Activated T-helper 1 cell treated with anti-CD3 and anti-CD28 coated beads, Interleukin-12 subunit alpha, Interleukin-12 subunit beta, Interleukin-2, Interleukin-4 antibody, amounts not matched to agents 30 ng/mL and 10 ng/mL and 1 ng/mL, durations not matched to agents 14 hours and 24 hours and 36 hours (primary cell): ENCODE data around the gene MRPL27. TPM values are rescaled to one million over a fixed set of nuclear protein-coding genes. Genes with fewer than 3 reads are reported as not detected.
"Not testable (repeated sequence)": the region's sequence is repeated elsewhere in the genome, so short reads cannot be mapped to it uniquely, and the experiment has no call there.

ENCODE experiments used
- DNase-seq: peaks from one replicate; pipeline ENCODE4 v3.0.0; 2021; ENCODE audit warnings: low spot score
- H3K27ac Mint-ChIP-seq: one replicate; pipeline ENCODE4 v1.8.0; 2021; ENCODE audit warnings: mild to moderate bottlenecking, mixed read lengths
- H3K27me3 Mint-ChIP-seq: one replicate; pipeline ENCODE4 v1.8.0; 2022; ENCODE audit warnings: mild to moderate bottlenecking, moderate library complexity, mixed read lengths; ENCODE audit not compliant: insufficient read depth
- H3K36me3 Mint-ChIP-seq: one replicate; pipeline ENCODE4 v1.8.0; 2021; ENCODE audit warnings: low read depth, mixed read lengths
- H3K4me1 Mint-ChIP-seq: one replicate; pipeline ENCODE4 v1.8.0; 2021; ENCODE audit warnings: low read depth, mixed read lengths
- H3K4me3 Mint-ChIP-seq: one replicate; pipeline ENCODE4 v1.8.0; 2021; ENCODE audit warnings: mild to moderate bottlenecking, moderate library complexity, mixed read lengths
- H3K9me3 Mint-ChIP-seq: one replicate; pipeline ENCODE4 v1.8.0; 2021; ENCODE audit warnings: mixed read lengths
- intact Hi-C: fragments of 100-400 bp; cut with micrococcal nuclease; formaldehyde crosslinking; loops from one replicate; pipeline ENCODE4 v1.15.1; 2024
- total RNA-seq: library from RNA; stranded (reverse); gene quantifications from 2 replicates; pipeline ENCODE4 v1.2.3, GENCODE V29; 2022

The MRPL27 gene
- 73.4 and 78.7 TPM in 2 replicates for total RNA-seq

- H3K27ac Mint-ChIP-seq: peak within 1 kb of the TSS; percentile 100
- H3K4me1 Mint-ChIP-seq: peaks cover 33% of the 10 kb centered on the region
- H3K9me3 Mint-ChIP-seq: no peaks in the 10 kb centered on the region
- peak; percentile 83 for DNase-seq
- peaks cover 31% of the 10 kb centered on the region for H3K36me3 Mint-ChIP-seq
- no peaks in the 10 kb centered on the region for H3K27me3 Mint-ChIP-seq
- H3K4me3 Mint-ChIP-seq: peak within 1 kb of the TSS; percentile 98
- intact Hi-C loops: loop anchor here (1.0 to 2.0 kb wide), 5 partner anchors 11 to 105 kb away; partner anchors contain the start of genes ACSF2 and RSAD1
Observed at GRCh38 chr17:50372758-50373556, at the start of gene MRPL27, which contains the start of gene EME1. Gene MRPL27, minus strand, starts transcription at chr17:50373184. Its CDS starts 14 bp downstream, at chr17:50373170. Gene EME1, plus strand, starts transcription at chr17:50373229. Its CDS starts 1,980 bp downstream, at chr17:50375209.

DNA sequence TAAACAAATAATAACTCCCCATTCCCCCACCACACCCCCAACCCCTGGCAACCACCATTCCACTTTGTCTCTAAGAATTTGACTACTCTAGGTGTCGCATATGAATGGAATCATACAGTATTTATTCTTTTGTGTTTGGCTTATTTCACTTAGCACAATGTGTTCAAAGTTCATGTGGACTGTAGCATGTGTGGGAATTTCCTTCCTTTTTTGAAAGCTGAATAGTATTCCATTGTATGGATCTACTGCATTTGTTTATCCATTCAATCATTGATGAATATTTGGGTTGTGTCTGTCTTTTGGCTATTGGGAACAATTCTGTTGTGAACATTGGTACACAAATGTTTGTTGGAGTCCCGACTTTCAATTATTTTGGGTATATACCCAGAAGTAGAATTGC lies 49.8 kb upstream of the MRPL27 start:
- H3K27me3 Mint-ChIP-seq: peaks cover 7% of the 10 kb centered on the region
- H3K36me3 Mint-ChIP-seq: peaks cover 2% of the 10 kb centered on the region
- no peak overlapping the region for H3K4me3 Mint-ChIP-seq
- no peaks in the 10 kb centered on the region for H3K9me3 Mint-ChIP-seq
- intact Hi-C loops: no loop called here
- no peak for DNase-seq
- H3K27ac Mint-ChIP-seq: no peak overlapping the region
- peaks cover 32% of the 10 kb centered on the region for H3K4me1 Mint-ChIP-seq

DNA sequence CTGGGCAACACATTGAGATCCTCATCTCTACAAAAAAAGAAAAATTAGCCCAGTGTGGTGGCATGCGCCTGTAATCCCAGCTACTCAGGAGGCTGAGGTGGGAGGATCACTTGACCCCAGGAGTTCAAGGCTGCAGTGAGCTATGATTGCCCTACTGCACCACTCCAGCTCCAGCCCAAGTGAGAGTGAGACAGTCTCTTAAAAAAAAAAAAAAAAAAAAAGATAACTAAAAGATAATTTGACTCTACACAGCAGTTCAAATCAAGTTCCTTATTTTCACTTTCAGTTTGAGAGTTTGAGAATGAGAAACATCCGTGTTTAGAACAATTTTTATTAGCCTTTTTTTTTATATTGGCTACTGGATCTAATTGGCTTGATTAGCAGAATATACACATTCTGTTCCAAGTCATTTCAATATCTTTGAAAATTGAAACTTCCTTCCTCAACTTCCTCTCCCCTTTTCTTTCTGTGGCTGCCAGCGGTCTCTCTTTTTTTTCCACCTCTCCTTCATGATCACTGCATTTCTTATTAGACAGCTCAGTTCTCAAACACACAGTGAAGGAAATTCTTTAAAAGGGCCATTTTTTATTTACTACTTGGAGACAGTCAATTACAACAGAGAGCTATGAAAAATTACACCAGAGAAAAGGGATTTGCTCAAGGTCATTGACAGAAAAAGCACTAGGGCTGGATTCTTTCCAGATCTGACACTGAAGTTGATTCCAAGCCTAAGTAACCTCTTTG lies 48.5 kb upstream of the MRPL27 start:
- Mint-ChIP-seq H3K27me3 (peaks cover 14% of the 10 kb centered on the region), H3K4me1 (peaks cover 27% of the 10 kb centered on the region), H3K27ac (peak overlapping the region; percentile 79), H3K36me3 (peaks cover 2% of the 10 kb centered on the region), H3K9me3 (no peaks in the 10 kb centered on the region), H3K4me3 (peak overlapping the region; percentile 77)
- DNase-seq: no peak
- intact Hi-C loops: loop anchor here (1.0 kb wide), 1 partner anchor 24 kb away; the partner anchor contains the start of gene LRRC59

DNA sequence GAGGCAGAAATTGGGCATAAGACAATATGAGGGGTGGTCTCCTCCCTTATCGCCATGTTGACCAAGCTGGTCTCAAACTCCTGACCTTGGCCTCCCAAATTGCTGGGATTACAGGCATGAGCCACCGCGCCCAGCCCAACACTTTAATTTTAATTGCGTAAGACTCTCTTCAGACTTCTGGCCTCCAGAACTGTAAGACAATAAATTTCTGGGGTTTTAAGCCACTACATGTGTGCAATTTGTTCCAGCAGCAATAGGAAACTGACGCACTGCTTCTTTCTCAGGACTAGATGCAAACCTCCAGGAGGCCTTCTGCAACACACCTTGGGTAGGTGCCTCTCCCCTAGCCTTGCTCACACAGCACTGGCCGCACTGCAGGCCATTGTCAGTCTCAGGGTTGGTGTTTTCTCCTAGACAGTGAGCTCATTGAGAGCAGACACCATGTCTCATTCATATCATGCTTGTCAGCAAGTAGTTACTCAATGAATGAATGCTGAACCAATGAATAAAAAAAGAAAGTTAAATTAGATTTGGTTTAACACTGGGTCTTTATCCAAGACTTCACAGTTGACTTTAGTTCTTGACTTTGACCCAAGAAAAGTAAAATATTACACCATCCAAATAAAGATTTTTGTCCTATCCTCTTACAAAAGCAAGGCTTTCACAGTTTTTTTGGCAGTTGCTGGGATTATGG lies 47.6 kb upstream of the MRPL27 start:
- no peak for DNase-seq
- no peak overlapping the region for H3K27ac Mint-ChIP-seq
- H3K27me3 Mint-ChIP-seq: peaks cover 14% of the 10 kb centered on the region
- no peak overlapping the region for H3K4me3 Mint-ChIP-seq
- H3K36me3 Mint-ChIP-seq: peaks cover 2% of the 10 kb centered on the region
- H3K4me1 Mint-ChIP-seq: peaks cover 24% of the 10 kb centered on the region
- no peaks in the 10 kb centered on the region for H3K9me3 Mint-ChIP-seq
- intact Hi-C loops: loop anchor here (1.0 kb wide), 1 partner anchor 23 kb away; the partner anchor contains the start of gene LRRC59

DNA sequence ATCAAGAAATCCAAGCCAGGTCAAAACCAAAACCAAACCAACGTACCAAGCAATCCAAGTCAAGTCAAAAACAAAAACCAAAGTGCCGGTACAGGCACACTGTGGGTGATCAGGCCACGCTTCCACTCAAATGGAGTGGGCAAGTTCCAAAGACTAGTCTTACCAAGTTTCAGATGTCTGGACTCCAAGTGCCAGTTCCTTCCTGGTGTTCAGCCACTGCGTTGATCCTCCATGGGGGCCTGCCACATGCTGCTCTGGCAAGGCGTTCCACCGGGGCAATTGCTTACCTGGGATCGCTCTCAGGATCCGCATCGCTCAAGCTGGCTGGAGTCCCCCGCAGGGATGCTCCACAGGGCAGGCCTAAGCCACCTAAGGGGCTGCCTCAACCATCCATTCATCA lies 46.6 kb upstream of the MRPL27 start:
- H3K4me3 Mint-ChIP-seq, H3K36me3 Mint-ChIP-seq, H3K27ac Mint-ChIP-seq, intact Hi-C loops, H3K9me3 Mint-ChIP-seq, DNase-seq: not testable (repeated sequence)
- Mint-ChIP-seq H3K4me1 (peaks cover 16% of the 10 kb centered on the region), H3K27me3 (peaks cover 18% of the 10 kb centered on the region)

DNA sequence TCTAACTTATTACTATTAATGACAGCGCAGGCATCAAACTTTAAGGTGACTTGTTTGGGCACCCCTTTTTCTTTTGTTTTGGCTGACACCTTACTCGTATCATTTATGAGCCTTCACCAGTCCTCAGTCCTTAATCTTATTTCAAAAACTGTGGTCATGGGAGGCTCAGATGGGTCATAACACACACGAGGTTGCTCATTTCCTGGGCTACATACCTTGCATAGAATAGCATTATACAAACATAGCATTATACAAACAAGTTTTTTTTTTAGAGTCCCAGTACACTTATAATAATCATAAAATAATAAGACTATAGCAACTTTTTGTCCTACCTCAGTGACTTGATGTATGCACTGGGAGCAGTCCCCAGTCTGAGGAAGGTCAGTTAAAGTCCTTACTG lies 41.8 kb upstream of the MRPL27 start:
- Mint-ChIP-seq H3K27ac (no peak overlapping the region), H3K36me3 (no peaks in the 10 kb centered on the region)
- intact Hi-C loops: no loop called here

DNA sequence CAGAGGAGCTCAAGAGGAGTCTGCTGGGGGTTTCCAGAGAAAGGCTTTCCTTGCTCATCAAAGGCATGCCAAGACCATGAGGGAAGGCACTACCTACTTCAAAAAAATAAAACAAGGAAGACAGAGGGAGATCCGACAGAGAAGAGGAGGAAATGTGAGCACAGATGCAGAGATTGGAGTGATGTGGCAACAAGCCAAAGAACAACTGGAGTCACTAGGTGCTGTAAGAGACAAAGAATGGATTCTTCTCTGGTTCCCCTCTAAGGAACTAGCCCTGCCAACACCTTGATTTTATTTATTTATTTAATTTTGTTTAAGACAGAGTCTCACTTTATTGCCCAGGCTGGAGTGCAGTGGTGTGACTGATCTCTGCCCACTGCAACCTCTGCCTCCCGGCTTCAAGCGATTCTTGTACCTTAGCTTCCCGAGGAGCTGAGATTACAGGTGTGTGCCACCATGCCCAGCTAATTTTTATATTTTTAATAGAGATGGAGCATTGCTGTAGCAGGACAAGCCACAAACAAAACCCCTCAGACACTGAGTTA lies 39.3 kb upstream of the MRPL27 start:
- Mint-ChIP-seq H3K27me3 (peaks cover 38% of the 10 kb centered on the region), H3K4me3 (no peak overlapping the region), H3K36me3 (no peaks in the 10 kb centered on the region), H3K9me3 (no peaks in the 10 kb centered on the region), H3K4me1 (peaks cover 6% of the 10 kb centered on the region), H3K27ac (no peak overlapping the region)
- intact Hi-C loops: no loop called here
- no peak for DNase-seq

More for the DNA sequence above, 41.8 kb upstream of the MRPL27 start:
- Mint-ChIP-seq H3K9me3 (no peaks in the 10 kb centered on the region), H3K4me1 (peaks cover 6% of the 10 kb centered on the region), H3K4me3 (no peak overlapping the region), H3K27me3 (peaks cover 43% of the 10 kb centered on the region)
- no peak for DNase-seq

DNA sequence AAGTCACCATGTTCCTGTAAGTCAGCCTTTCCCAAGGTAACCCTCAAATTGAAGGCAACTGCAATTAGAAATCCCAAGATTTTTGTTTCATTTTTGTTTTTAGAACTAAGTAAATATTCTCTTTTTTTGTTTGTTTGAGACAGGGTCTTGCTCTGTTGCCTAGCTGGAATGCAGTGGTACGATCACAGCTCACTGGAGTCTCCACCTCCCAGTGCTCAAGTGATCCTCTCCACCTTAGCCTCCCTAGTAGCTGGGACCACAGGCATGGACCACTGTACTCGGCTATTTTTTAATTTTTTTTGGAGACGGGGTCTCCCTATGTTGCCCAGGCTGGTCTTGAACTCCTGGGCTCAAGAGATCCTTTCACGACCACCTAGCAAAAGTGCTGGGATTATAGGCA lies 34.9 kb upstream of the MRPL27 start:
- intact Hi-C loops: loop anchor here (5.0 kb wide), 1 partner anchor 1181 kb away; no protein-coding TSS in a partner anchor
- Mint-ChIP-seq H3K9me3 (no peaks in the 10 kb centered on the region), H3K4me1 (no peaks in the 10 kb centered on the region), H3K36me3 (no peaks in the 10 kb centered on the region), H3K4me3 (no peak overlapping the region), H3K27me3 (peaks cover 33% of the 10 kb centered on the region), H3K27ac (no peak overlapping the region)
- DNase-seq: no peak

DNA sequence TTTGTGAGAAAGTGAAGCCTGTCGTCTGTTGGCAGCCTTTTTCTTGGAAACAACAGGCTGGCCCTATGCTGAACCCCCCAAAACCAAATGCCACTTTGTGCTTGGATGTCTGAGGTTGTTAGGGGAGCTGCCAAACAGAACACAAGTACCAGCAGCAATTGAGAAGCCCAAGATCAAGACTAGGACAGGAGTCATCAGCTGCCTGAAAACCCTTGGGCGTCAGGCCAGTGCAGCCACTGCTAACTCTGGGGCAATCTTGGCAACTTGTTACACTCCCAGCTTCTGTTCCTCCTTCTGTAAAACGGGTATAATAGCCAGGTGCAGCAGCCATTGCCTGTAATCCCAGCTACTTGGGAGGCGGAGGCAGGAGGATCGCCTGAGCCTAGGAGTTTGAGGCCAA lies 33.6 kb upstream of the MRPL27 start:
- H3K27ac Mint-ChIP-seq: no peak overlapping the region
- no peaks in the 10 kb centered on the region for H3K36me3 Mint-ChIP-seq
- H3K27me3 Mint-ChIP-seq: peaks cover 25% of the 10 kb centered on the region
- DNase-seq: no peak
- H3K4me3 Mint-ChIP-seq: no peak overlapping the region
- intact Hi-C loops: loop anchor here (5.0 kb wide), 1 partner anchor 1179 kb away; no protein-coding TSS in a partner anchor
- no peaks in the 10 kb centered on the region for H3K9me3 Mint-ChIP-seq
- no peaks in the 10 kb centered on the region for H3K4me1 Mint-ChIP-seq

GRCh38 chr17:50405351-50405750 lies 32.4 kb upstream of the MRPL27 start:
- peaks cover 22% of the 10 kb centered on the region for H3K27me3 Mint-ChIP-seq
- H3K4me3 Mint-ChIP-seq, H3K9me3 Mint-ChIP-seq, H3K4me1 Mint-ChIP-seq, H3K36me3 Mint-ChIP-seq, DNase-seq, H3K27ac Mint-ChIP-seq: not testable (repeated sequence)
- intact Hi-C loops: loop anchor here (5.0 kb wide), 1 partner anchor 1178 kb away; no protein-coding TSS in a partner anchor

DNA sequence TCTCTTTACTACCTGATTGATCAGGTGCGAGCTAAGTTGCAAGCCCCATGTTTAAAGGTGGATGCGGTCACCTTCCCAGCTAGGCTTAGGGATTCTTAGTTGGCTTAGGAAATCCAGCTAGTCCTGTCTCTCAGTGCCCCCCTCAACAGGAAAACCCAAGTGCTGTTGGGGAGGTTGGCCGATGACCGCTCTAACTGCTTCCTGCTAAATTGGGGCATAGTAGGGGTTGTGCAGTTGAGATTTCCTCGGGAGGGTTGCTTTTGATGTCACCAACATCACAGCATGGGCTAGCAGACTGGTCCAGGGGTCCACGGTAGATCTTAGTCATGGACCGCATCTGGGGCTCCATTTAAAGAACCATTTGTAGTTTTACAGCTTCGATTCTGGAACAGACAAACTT lies 26.6 kb upstream of the MRPL27 start:
- not testable (repeated sequence) for DNase-seq, H3K27me3 Mint-ChIP-seq, H3K27ac Mint-ChIP-seq, H3K9me3 Mint-ChIP-seq
- H3K36me3 Mint-ChIP-seq: peaks cover 13% of the 10 kb centered on the region
- H3K4me3 Mint-ChIP-seq: peak overlapping the region; percentile 4
- intact Hi-C loops: loop anchor here (5.0 kb wide), 1 partner anchor 308 kb away; the partner anchor contains the start of gene ANKRD40
- H3K4me1 Mint-ChIP-seq: peaks cover 20% of the 10 kb centered on the region

DNA sequence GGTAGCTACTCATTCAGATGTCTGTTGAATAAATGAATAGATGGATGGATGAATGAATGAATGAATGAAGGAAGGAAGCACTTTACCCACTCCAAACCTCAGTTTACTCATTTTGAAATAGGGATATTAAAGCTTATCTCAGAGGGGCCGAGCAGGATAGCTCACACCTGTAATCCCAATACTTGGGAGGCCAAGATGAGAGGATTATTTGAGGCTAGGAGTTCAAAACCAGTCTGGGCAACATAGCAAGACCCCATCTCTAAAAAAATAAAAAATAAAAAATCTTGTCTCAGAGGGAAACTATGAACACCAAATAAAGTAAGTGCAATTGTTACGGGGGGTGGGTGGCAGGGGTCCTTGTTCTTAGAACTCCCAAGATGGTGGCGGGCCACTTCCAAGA lies 25.7 kb upstream of the MRPL27 start:
- peak overlapping the region; percentile 51 for H3K4me3 Mint-ChIP-seq
- intact Hi-C loops: loop anchor here (5.0 kb wide), 1 partner anchor 309 kb away; the partner anchor contains the start of gene ANKRD40
- not testable (repeated sequence) for DNase-seq, H3K9me3 Mint-ChIP-seq, H3K27ac Mint-ChIP-seq, H3K27me3 Mint-ChIP-seq
- peaks cover 25% of the 10 kb centered on the region for H3K4me1 Mint-ChIP-seq
- peaks cover 19% of the 10 kb centered on the region for H3K36me3 Mint-ChIP-seq
